ENCODE results near the gene CRACDL. TPM values are rescaled to one million over a fixed set of nuclear protein-coding genes. Genes with fewer than 3 reads are reported as not detected.

The CRACDL gene
- total RNA-seq, 1 donor from 2014 or later, result 1.6 TPM

- peak; percentile 69 for DNase-seq (ENCODE audit: low spot score, unreplicated experiment)
- H3K27me3 Mint-ChIP-seq, result no peaks in the 10 kb centered on the region
- H3K4me1 Mint-ChIP-seq (ENCODE audit: low read depth), result peaks cover 40% of the 10 kb centered on the region
- TF ChIP-seq CTCF (IDR thresholded peaks at IDR 0.05; ENCODE audit: unreplicated experiment), result no peak
- no peaks in the 10 kb centered on the region for H3K36me3 Mint-ChIP-seq (ENCODE audit: insufficient read depth)
- no peaks in the 10 kb centered on the region for H3K9me3 Mint-ChIP-seq (ENCODE audit: low read depth)
- H3K4me3 Mint-ChIP-seq (ENCODE audit: low read depth), result no peak overlapping the region
- H3K27ac Mint-ChIP-seq, result peak overlapping the region; percentile 97
Measured at GRCh38 chr2:98909317-98910211, 26.5 kb downstream of the CRACDL start.

GRCh38 chr2:98908931-98909316 lies 27.1 kb downstream of the CRACDL start:
- H3K4me3 Mint-ChIP-seq (ENCODE audit: low read depth), result no peak overlapping the region
- H3K27me3 Mint-ChIP-seq, result no peaks in the 10 kb centered on the region
- no peaks in the 10 kb centered on the region for H3K9me3 Mint-ChIP-seq (ENCODE audit: low read depth)
- no peaks in the 10 kb centered on the region for H3K36me3 Mint-ChIP-seq (ENCODE audit: insufficient read depth)
- no peak for DNase-seq (ENCODE audit: low spot score, unreplicated experiment)
- H3K27ac Mint-ChIP-seq, result peak overlapping the region; percentile 97
- TF ChIP-seq CTCF (IDR thresholded peaks at IDR 0.05; ENCODE audit: unreplicated experiment), result no peak
- H3K4me1 Mint-ChIP-seq (ENCODE audit: low read depth), result peaks cover 43% of the 10 kb centered on the region

GRCh38 chr2:98907966-98908905 lies 27.8 kb downstream of the CRACDL start:
- no peaks in the 10 kb centered on the region for H3K27me3 Mint-ChIP-seq
- peaks cover 45% of the 10 kb centered on the region for H3K4me1 Mint-ChIP-seq (ENCODE audit: low read depth)
- peak overlapping the region; percentile 97 for H3K27ac Mint-ChIP-seq
- H3K4me3 Mint-ChIP-seq (ENCODE audit: low read depth), result no peak overlapping the region
- H3K9me3 Mint-ChIP-seq (ENCODE audit: low read depth), result no peaks in the 10 kb centered on the region
- H3K36me3 Mint-ChIP-seq (ENCODE audit: insufficient read depth), result no peaks in the 10 kb centered on the region
- DNase-seq (ENCODE audit: low spot score, unreplicated experiment), result no peak
- TF ChIP-seq CTCF (IDR thresholded peaks at IDR 0.05; ENCODE audit: unreplicated experiment), result no peak

- Mint-ChIP-seq H3K4me3 (ENCODE audit: low read depth) (no peak overlapping the region), H3K36me3 (ENCODE audit: insufficient read depth) (no peaks in the 10 kb centered on the region), H3K4me1 (ENCODE audit: low read depth) (peaks cover 45% of the 10 kb centered on the region), H3K27me3 (no peaks in the 10 kb centered on the region), H3K9me3 (ENCODE audit: low read depth) (no peaks in the 10 kb centered on the region), H3K27ac (peak overlapping the region; percentile 97)
- TF ChIP-seq CTCF (IDR thresholded peaks at IDR 0.05; ENCODE audit: unreplicated experiment), result no peak
- no peak for DNase-seq (ENCODE audit: low spot score, unreplicated experiment)
Measured at GRCh38 chr2:98907385-98907784, 28.6 kb downstream of the CRACDL start.
